Sigmoid colon (tissue), 7 donors: Measurements from ENCODE around the gene CPEB3. TPM values are rescaled to one million over a fixed set of nuclear protein-coding genes. Genes with fewer than 3 reads are reported as not detected.
"Not testable (repeated sequence)": the region's sequence is repeated elsewhere in the genome, so short reads cannot be mapped to it uniquely, and the experiment has no call there.

Source experiments
- DNase-seq: peaks from one replicate; pipeline ENCODE4 v3.0.0-alpha.2; 2019
- H3K27ac ChIP-seq, 4 donors: fragments of 200-600 bp; sonication (generic); one replicate each; pipeline ENCODE4 v1.5.1; 2016 to 2019; ENCODE audit warnings: mild to moderate bottlenecking in 1 of 4
- H3K27me3 ChIP-seq, 3 donors: fragments of 200-600 bp; sonication (generic); one replicate each; pipeline ENCODE4 v1.5.1; 2019; ENCODE audit warnings: mild to moderate bottlenecking in 1 of 3
- H3K36me3 ChIP-seq, 4 donors: fragments of 200-600 bp; sonication (generic); one replicate each; pipeline ENCODE4 v1.5.1; 2016 to 2019
- H3K4me1 ChIP-seq, 4 donors: fragments of 200-600 bp; sonication (generic); one replicate each; pipeline ENCODE4 v1.5.1; 2017 to 2019
- H3K4me3 ChIP-seq, 4 donors: fragments of 200-600 bp; sonication (generic); one replicate each; pipeline ENCODE4 v1.5.1; 2017 to 2019; ENCODE audit warnings: mild to moderate bottlenecking in 2 of 4, moderate library complexity in 1 of 4
- H3K9me3 ChIP-seq, 4 donors: fragments of 200-600 bp in 3 of 4; sonication (generic) in 3 of 4; one replicate each; pipeline versions ENCODE4 v1.5.1 to v1.6.1; 2013 to 2019
- EP300 ChIP-seq, 4 donors: sonication (generic); formaldehyde crosslinking; IDR thresholded peaks; one replicate each; pipeline ENCODE4 v1.6.1; 2017; ENCODE audit warnings: antibody characterized with exemption in 4 of 4
- POLR2A ChIP-seq, 2 donors: fragments of 450-650 bp; IDR thresholded peaks; one replicate each; pipeline ENCODE4 v1.6.1; 2016; ENCODE audit warnings: antibody characterized with exemption in 2 of 2, mild to moderate bottlenecking in 2 of 2, moderate library complexity in 2 of 2
- POLR2AphosphoS5 ChIP-seq, 4 donors: sonication (generic); formaldehyde crosslinking; IDR thresholded peaks; one replicate each; pipeline ENCODE4 v1.6.1; 2017; ENCODE audit warnings: antibody characterized with exemption in 4 of 4
- WGBS, 2 donors: extraction: QIAGEN DNeasy Blood & Tissue Kit; methylation state at CpG; one replicate each; pipeline ENCODE4 v1.1.7; 2013; 5-methylcytosine and 5-hydroxymethylcytosine counted together
- intact Hi-C: fragments of 100-400 bp; cut with DNase I; formaldehyde crosslinking; loops from one replicate; pipeline ENCODE4 v1.15.1; 2023
- polyA plus RNA-seq, 3 donors: library from polyadenylated mRNA; stranded (reverse); fragments of 200-250 nt; gene quantifications; one replicate each; pipeline ENCODE4 v1.2.3, GENCODE V29; 2013
- total RNA-seq, 4 donors: library from RNA; depleted of rRNA; stranded (reverse); fragments of >200 nt; gene quantifications; one replicate each; pipeline ENCODE4 v1.1.0, GENCODE V29; 2016
- TF ChIP-seq, protein P1 (sequence below), 4 experiments: fragments of 450-650 bp in 3 of 4; fragments of 200-600 bp in 1 of 4; IDR thresholded peaks; one replicate each; pipeline ENCODE4 v1.5.1; 2016 to 2019; ENCODE audit warnings: antibody characterized with exemption in 4 of 4, mild to moderate bottlenecking in 3 of 4, moderate library complexity in 2 of 4
- donor health status: healthy with polysubstance abuse.
- donor health status: Bipolar disorder and iron deficiency.
- donor health status: healthy.

Gene CPEB3
- total and polyA plus RNA-seq, 7 donors = 1.6 to 7.7 (median 6.6) TPM

DNA sequence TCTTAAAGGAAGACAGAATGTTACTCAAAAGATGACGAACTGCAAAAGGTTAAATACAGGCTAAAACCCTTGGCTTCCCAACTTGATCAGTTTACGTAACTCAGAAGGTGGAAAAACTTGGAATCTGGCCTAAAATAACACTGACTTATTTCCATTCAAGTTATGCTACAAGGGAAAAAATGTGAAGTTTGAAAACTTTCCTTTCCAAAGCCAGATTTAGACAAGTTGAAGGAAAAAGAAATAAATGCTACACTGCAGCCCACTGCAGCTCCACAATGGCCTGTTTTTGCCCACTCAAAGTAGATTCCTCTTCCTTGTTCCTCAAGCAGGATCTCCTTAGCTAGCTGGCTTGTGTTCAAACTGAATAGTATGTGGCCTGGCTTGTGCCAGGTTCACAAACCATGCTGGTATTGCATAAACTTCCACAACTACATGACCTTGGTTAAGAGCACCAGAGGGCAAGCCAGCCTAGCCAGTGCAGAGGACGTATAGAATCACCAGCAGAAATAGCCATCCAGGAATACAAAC lies 166.2 kb downstream of the CPEB3 start:
- intact Hi-C loops = no loop called here
- no peaks in the 10 kb centered on the region for H3K27me3 ChIP-seq

DNA sequence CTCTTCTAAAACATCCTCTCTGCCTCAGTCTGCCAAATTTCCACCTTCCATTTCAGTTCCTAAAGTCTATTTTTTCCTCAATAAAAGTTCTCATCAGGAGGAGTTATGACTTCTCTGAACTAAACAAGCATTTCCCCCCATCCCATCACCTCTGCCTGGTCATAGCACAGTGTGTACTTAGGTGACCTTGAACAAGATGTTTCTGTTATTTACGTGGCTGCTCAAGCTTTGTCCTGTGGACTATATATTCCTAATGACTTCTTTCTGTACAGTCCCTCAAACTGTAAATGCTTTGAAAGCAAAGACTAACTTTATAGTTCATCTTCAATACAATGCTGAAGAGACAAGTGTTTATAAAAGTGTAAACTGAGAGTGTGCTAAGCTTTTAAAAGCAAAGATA lies 166.9 kb downstream of the CPEB3 start:
- WGBS, 2 donors = 23 to 57% methylated on average over 1 of the region's 1 CpG
- Histone ChIP-seq H3K4me1 (peaks cover 0 to 53% (median 37%) of the 10 kb centered on the region in 4 donors), H3K27ac (peak overlapping the region; percentile 43 to 76 (median 66))

More for the DNA sequence above, 166.2 kb downstream of the CPEB3 start:
- Histone ChIP-seq H3K4me1 (peaks cover 0 to 53% (median 37%) of the 10 kb centered on the region in 4 donors), H3K4me3 (no peak overlapping the region), H3K36me3 (no peaks in the 10 kb centered on the region), H3K9me3 (no peaks in the 10 kb centered on the region), H3K27ac (peak overlapping the region; percentile 43 to 76 (median 66))
- TF ChIP-seq EP300 (IDR thresholded peaks at IDR 0.05) (no peak), POLR2AphosphoS5 (IDR thresholded peaks at IDR 0.05) (no peak), POLR2A (IDR thresholded peaks at IDR 0.05) (no peak)
- TF ChIP-seq, protein P1, sequence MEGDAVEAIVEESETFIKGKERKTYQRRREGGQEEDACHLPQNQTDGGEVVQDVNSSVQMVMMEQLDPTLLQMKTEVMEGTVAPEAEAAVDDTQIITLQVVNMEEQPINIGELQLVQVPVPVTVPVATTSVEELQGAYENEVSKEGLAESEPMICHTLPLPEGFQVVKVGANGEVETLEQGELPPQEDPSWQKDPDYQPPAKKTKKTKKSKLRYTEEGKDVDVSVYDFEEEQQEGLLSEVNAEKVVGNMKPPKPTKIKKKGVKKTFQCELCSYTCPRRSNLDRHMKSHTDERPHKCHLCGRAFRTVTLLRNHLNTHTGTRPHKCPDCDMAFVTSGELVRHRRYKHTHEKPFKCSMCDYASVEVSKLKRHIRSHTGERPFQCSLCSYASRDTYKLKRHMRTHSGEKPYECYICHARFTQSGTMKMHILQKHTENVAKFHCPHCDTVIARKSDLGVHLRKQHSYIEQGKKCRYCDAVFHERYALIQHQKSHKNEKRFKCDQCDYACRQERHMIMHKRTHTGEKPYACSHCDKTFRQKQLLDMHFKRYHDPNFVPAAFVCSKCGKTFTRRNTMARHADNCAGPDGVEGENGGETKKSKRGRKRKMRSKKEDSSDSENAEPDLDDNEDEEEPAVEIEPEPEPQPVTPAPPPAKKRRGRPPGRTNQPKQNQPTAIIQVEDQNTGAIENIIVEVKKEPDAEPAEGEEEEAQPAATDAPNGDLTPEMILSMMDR (IDR thresholded peaks at IDR 0.05) = no peak
- 25 to 56% methylated on average over 3 of the region's 3 CpGs for WGBS, 2 donors
- DNase-seq = no peak

DNA sequence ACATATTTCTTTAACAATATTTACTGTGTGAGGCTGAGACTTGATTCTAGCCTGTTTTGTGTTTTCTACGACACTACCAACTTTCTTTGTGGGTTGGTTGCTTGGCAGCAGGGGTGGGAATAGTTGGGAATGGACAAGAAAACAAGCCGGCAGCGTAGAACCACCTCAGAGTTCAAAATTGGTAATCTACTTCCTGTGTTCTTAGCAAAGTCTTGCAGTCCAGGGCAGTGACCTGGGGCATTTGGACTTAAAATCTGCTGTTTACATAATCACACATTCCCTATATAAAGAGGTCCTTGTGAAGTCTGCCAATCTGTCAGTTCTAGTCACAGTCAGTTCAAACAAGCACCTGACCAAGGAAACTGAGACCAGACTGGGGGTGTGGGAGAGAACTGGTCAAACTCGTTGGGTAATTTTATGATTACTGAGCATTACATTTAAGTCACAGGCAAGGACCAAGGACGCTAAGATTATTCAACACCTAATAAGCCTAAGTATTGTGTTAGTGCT lies 167.9 kb downstream of the CPEB3 start:
- no peak overlapping the region for H3K4me3 ChIP-seq
- TF ChIP-seq POLR2A (IDR thresholded peaks at IDR 0.05) (no peak), POLR2AphosphoS5 (IDR thresholded peaks at IDR 0.05) (no peak), EP300 (IDR thresholded peaks at IDR 0.05) (no peak)
- TF ChIP-seq, protein P1 (IDR thresholded peaks at IDR 0.05) = no peak
- H3K27me3 ChIP-seq = no peaks in the 10 kb centered on the region
- H3K36me3 ChIP-seq = no peaks in the 10 kb centered on the region
- H3K9me3 ChIP-seq = no peaks in the 10 kb centered on the region
- WGBS, 2 donors = 22 to 63% methylated on average over 5 of the region's 5 CpGs
- peak overlapping the region; percentile 22 to 76 (median 66) for H3K27ac ChIP-seq
- peaks cover 0 to 53% (median 37%) of the 10 kb centered on the region in 4 donors for H3K4me1 ChIP-seq
- no peak for DNase-seq
- intact Hi-C loops = no loop called here

More for the DNA sequence above, 166.9 kb downstream of the CPEB3 start:
- DNase-seq = no peak
- TF ChIP-seq POLR2AphosphoS5 (IDR thresholded peaks at IDR 0.05) (peak in 1 of 4 donors; percentile 22), POLR2A (IDR thresholded peaks at IDR 0.05) (no peak), EP300 (IDR thresholded peaks at IDR 0.05) (peak in 1 of 4 donors; percentile 19)
- intact Hi-C loops = no loop called here
- no peaks in the 10 kb centered on the region for H3K36me3 ChIP-seq
- H3K9me3 ChIP-seq = no peaks in the 10 kb centered on the region
- no peaks in the 10 kb centered on the region for H3K27me3 ChIP-seq
- H3K4me3 ChIP-seq = no peak overlapping the region

DNA sequence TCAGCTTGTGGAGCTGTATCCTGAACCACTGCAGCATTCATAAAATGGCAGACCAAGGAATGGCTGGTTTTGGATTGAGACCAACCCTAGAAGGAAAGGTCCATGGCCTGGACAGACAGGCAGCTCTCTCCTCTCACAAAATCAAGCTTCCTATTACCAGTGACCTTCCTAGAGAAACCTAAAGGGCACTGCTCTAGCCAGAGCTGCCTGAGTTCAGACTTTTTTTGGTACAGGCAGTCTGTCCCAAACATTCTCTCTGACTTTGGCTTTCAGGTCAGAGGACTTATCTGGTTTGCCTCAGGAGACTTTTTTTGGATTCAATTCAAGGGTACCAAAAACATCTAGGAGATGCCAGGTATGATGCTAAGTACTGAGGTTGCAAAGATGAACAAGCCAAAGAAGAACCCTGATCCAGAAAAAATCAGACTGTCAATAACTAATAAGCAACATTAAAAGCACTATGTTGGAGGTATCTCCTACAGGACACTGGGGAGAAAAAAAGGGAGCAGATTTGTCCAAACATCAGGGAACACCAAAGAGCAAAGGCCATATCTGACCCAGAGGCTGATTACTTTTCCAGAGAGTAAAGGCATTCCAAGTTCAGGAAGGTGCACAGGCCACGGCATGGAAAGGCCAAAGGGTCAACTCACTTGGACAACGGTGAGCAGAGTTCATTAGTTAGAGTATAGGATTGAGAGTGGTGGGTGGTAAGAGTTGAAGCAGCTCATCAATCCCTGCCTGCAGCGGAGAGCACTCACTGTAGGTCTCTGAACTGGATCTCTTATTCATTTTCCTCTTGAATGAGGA lies 169.0 kb downstream of the CPEB3 start:
- peaks cover 0 to 53% (median 37%) of the 10 kb centered on the region in 4 donors for H3K4me1 ChIP-seq
- H3K9me3 ChIP-seq = no peaks in the 10 kb centered on the region
- TF ChIP-seq POLR2AphosphoS5 (IDR thresholded peaks at IDR 0.05) (no peak), EP300 (IDR thresholded peaks at IDR 0.05) (no peak), POLR2A (IDR thresholded peaks at IDR 0.05) (no peak)
- TF ChIP-seq, protein P1 (IDR thresholded peaks at IDR 0.05) = no peak
- H3K4me3 ChIP-seq = no peak overlapping the region
- 59 to 82% methylated on average over 3 of the region's 3 CpGs for WGBS, 2 donors
- no peak for DNase-seq
- H3K27ac ChIP-seq = peak overlapping the region in 2 of 4 donors; percentile 27 to 69
- intact Hi-C loops = no loop called here
- no peaks in the 10 kb centered on the region for H3K27me3 ChIP-seq
- H3K36me3 ChIP-seq = no peaks in the 10 kb centered on the region

DNA sequence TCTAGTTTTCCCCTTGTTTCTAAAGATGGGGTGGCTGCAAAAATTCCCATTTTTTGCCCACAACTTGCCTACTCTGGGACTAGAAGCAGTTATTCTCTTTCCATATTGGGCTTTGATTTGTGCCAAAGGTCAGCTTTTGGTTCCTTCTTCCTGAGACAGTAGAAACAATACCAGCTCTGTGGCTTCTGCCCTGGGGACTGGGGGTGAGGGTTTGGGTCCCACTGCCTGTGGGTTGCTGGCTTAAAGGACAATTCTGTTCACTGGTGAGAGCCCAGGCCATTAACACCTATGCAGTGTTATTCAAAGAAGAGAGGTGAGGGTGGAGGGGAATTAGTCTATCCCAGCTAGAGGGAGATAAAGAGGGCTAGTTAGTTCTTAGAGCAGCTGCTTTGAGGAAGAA lies 171.5 kb downstream of the CPEB3 start:
- Histone ChIP-seq H3K36me3 (no peaks in the 10 kb centered on the region), H3K27ac (no peak overlapping the region), H3K4me1 (peaks cover 0 to 31% (median 19%) of the 10 kb centered on the region in 4 donors), H3K4me3 (no peak overlapping the region), H3K9me3 (no peaks in the 10 kb centered on the region), H3K27me3 (no peaks in the 10 kb centered on the region)
- no peak for DNase-seq
- intact Hi-C loops = no loop called here
- TF ChIP-seq, protein P1 (IDR thresholded peaks at IDR 0.05) = no peak
- TF ChIP-seq POLR2A (IDR thresholded peaks at IDR 0.05) (no peak), EP300 (IDR thresholded peaks at IDR 0.05) (no peak), POLR2AphosphoS5 (IDR thresholded peaks at IDR 0.05) (no peak)

DNA sequence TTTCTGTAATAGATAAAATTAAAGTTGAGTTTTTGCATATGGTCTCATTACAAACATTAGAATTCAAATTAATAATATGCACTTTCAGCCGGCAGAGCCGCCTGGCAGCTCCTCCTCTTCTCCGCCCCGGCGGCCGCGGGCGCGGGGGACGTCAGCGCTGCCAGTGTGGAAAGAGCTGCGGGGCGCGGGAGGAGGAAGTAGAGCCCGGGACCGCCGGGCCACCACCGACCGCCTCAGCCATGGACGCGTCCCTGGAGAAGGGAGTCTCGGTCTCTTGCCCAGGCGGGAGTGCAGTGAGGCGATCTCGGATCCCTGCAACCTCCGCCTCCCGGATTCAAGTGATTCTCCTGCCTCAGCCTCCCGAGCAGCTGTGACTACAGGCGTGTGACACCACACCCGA lies 176.0 kb downstream of the CPEB3 start:
- H3K9me3 ChIP-seq, DNase-seq, H3K36me3 ChIP-seq, H3K27ac ChIP-seq, H3K27me3 ChIP-seq, H3K4me3 ChIP-seq, intact Hi-C loops: not testable (repeated sequence)
- H3K4me1 ChIP-seq = peaks cover 0 to 12% (median 3%) of the 10 kb centered on the region in 4 donors
- 84 to 90% methylated on average over 28 to 30 of the region's 30 CpGs for WGBS, 2 donors
